H1 (cell line): ENCODE data around the gene MMS19. TPM values are rescaled to one million over a fixed set of nuclear protein-coding genes. Genes with fewer than 3 reads are reported as not detected.

ENCODE experiments used
- CTCF ChIA-PET: fragments of 300-600 bp; sonication (Branson Sonifier 250); formaldehyde crosslinking; loops from one replicate; lab custom pipeline; 2021; ENCODE audit not compliant: partially characterized antibody; lab: Charles Lee
- POLR2A ChIA-PET: fragments of 300-600 bp; sonication (Branson Sonifier 250); formaldehyde crosslinking; loops from one replicate; lab custom pipeline; 2021; ENCODE audit warnings: inconsistent platforms; ENCODE audit not compliant: partially characterized antibody; lab: Charles Lee
- DNase-seq, 2 experiments: peaks; one replicate each; pipeline versions ENCODE4 v3.0.0 to v3.0.0-alpha.2; 2010 to 2022; ENCODE audit warnings: low spot score in 2 of 2, low read depth in 1 of 2, mixed read lengths in 1 of 2
- FAIRE-seq: peaks from 2 replicates; lab custom pipeline; 2011; peaks lifted over from hg19 to GRCh38; lab: Jason Lieb, UNC
- H2AFZ ChIP-seq: 2 replicates; pipeline ENCODE4 v1.8.1; 2012; ENCODE audit warnings: low read length, inconsistent platforms
- H2AK5ac ChIP-seq: 2 replicates; pipeline ENCODE4 v1.6.1; 2013; ENCODE audit warnings: low read depth, low read length
- H2BK120ac ChIP-seq: replicated peaks from 2 replicates; pipeline ENCODE3; 2013; ENCODE audit warnings: low read depth, low read length, inconsistent platforms
- H2BK12ac ChIP-seq: 2 replicates; pipeline ENCODE4 v1.6.1; 2013; ENCODE audit warnings: low read depth, low read length
- H2BK15ac ChIP-seq: 2 replicates; pipeline ENCODE4 v1.6.1; 2013; ENCODE audit warnings: low read length
- H2BK20ac ChIP-seq: 2 replicates; pipeline ENCODE4 v1.6.1; 2013; ENCODE audit warnings: low read length
- H2BK5ac ChIP-seq: 2 replicates; pipeline ENCODE4 v1.6.1; 2013; ENCODE audit warnings: low read depth, low read length
- H3K14ac ChIP-seq: 2 replicates; pipeline ENCODE4 v1.6.1; 2013; ENCODE audit warnings: inconsistent platforms; ENCODE audit not compliant: insufficient read length
- H3K18ac ChIP-seq: 2 replicates; pipeline ENCODE4 v1.6.1; 2013; ENCODE audit warnings: low read length; ENCODE audit errors: extremely low read depth
- H3K23ac ChIP-seq: 2 replicates; pipeline ENCODE4 v1.6.1; 2013; ENCODE audit warnings: inconsistent platforms; ENCODE audit not compliant: insufficient read length
- H3K23me2 ChIP-seq: 2 replicates; pipeline ENCODE4 v1.6.1; 2013; ENCODE audit warnings: low read depth, low read length
- H3K27ac ChIP-seq: 2 replicates; pipeline ENCODE4 v1.6.1; 2011; ENCODE audit warnings: low read depth, low read length, inconsistent platforms
- H3K27me3 ChIP-seq, 4 experiments: replicated peaks in 1 of 4; 1 replicate in 1 of 4; 2 replicates in 3 of 4; pipeline versions ENCODE4 v1.6.1 to v1.8.1; 2011 to 2013; ENCODE audit warnings: low read length in 3 of 4, mild to moderate bottlenecking in 3 of 4, inconsistent platforms in 2 of 4, mixed read lengths in 2 of 4, moderate library complexity in 1 of 4; ENCODE audit not compliant: control insufficient read depth in 3 of 4, insufficient read depth in 3 of 4; ENCODE audit errors: extremely low read depth in 1 of 4
- H3K36me3 ChIP-seq, 4 experiments: 2 replicates each; pipeline versions ENCODE4 v1.6.1 to v1.8.1; 2011 to 2013; ENCODE audit warnings: mild to moderate bottlenecking in 4 of 4, low read length in 3 of 4, moderate library complexity in 2 of 4, control low read depth in 1 of 4, inconsistent platforms in 1 of 4; ENCODE audit not compliant: insufficient read depth in 4 of 4, control insufficient read depth in 2 of 4
- H3K4ac ChIP-seq: replicated peaks from 2 replicates; pipeline ENCODE3; 2013; ENCODE audit warnings: low read length, low read depth, mixed read lengths, inconsistent platforms; ENCODE audit not compliant: insufficient read length
- H3K4me1 ChIP-seq, 4 experiments: replicated peaks in 1 of 4; 1 replicate in 1 of 4; 2 replicates in 3 of 4; pipeline versions ENCODE4 v1.6.1 to v1.8.1; 2011 to 2013; ENCODE audit warnings: low read length in 3 of 4, inconsistent platforms in 2 of 4, mixed read lengths in 1 of 4; ENCODE audit not compliant: insufficient read depth in 4 of 4, control insufficient read depth in 3 of 4
- H3K4me2 ChIP-seq, 2 experiments: 2 replicates each; pipeline versions ENCODE4 v1.6.1 to v1.8.1; 2011 to 2013; ENCODE audit warnings: low read depth in 2 of 2, low read length in 2 of 2, control low read depth in 1 of 2, inconsistent platforms in 1 of 2, mild to moderate bottlenecking in 1 of 2; ENCODE audit not compliant: insufficient read depth in 1 of 2
- H3K4me3 ChIP-seq, 4 experiments: fragments of 200-600, 300-600 bp in 1 of 4; sonication (generic), shearing (Covaris generic), sonication (Bioruptor Twin) in 1 of 4; 2 replicates each; pipeline versions ENCODE4 v1.5.1 to v1.8.1; 2011 to 2016; ENCODE audit warnings: low read length in 4 of 4, low read depth in 3 of 4, control low read depth in 2 of 4, inconsistent platforms in 2 of 4, mild to moderate bottlenecking in 2 of 4, mixed read lengths in 1 of 4, moderate library complexity in 1 of 4; ENCODE audit not compliant: insufficient read depth in 2 of 4; ENCODE audit errors: extremely low read depth in 1 of 4
- H3K56ac ChIP-seq: replicated peaks from 2 replicates; pipeline ENCODE3; 2013; ENCODE audit warnings: low read depth, mild to moderate bottlenecking, mixed read lengths, low read length, inconsistent platforms; ENCODE audit not compliant: insufficient read length
- H3K79me1 ChIP-seq: 2 replicates; pipeline ENCODE4 v1.6.1; 2013; ENCODE audit warnings: low read depth, low read length, control low read depth
- H3K79me2 ChIP-seq, 2 experiments: 2 replicates each; pipeline versions ENCODE4 v1.6.1 to v1.8.1; 2012 to 2013; ENCODE audit warnings: low read length in 2 of 2, mild to moderate bottlenecking in 2 of 2, inconsistent platforms in 1 of 2; ENCODE audit not compliant: insufficient read depth in 2 of 2, control insufficient read depth in 1 of 2
- H3K9ac ChIP-seq, 4 experiments: replicated peaks in 1 of 4; 1 replicate in 1 of 4; 2 replicates in 3 of 4; pipeline versions ENCODE4 v1.6.1 to v1.8.1; 2011 to 2013; ENCODE audit warnings: low read depth in 3 of 4, low read length in 3 of 4, control low read depth in 2 of 4, mild to moderate bottlenecking in 2 of 4, moderate library complexity in 2 of 4, inconsistent platforms in 1 of 4; ENCODE audit errors: extremely low read depth in 1 of 4
- H3K9me3 ChIP-seq, 2 experiments: 2 replicates each; pipeline versions ENCODE4 v1.6.1 to v1.8.1; 2012 to 2013; ENCODE audit warnings: mild to moderate bottlenecking in 2 of 2, moderate library complexity in 2 of 2, control low read depth in 1 of 2, inconsistent platforms in 1 of 2, low read depth in 1 of 2, low read length in 1 of 2, mixed read lengths in 1 of 2; ENCODE audit not compliant: insufficient read depth in 2 of 2
- H4K20me1 ChIP-seq, 2 experiments: replicated peaks in 1 of 2; 2 replicates each; pipeline versions ENCODE3 to v1.8.1; 2011 to 2013; ENCODE audit warnings: inconsistent platforms in 2 of 2, low read length in 2 of 2, mild to moderate bottlenecking in 1 of 2; ENCODE audit not compliant: insufficient read depth in 2 of 2, control insufficient read depth in 1 of 2
- H4K5ac ChIP-seq: 2 replicates; pipeline ENCODE4 v1.6.1; 2013; ENCODE audit warnings: low read length, low read depth, mixed read lengths, inconsistent platforms; ENCODE audit not compliant: insufficient read length
- H4K8ac ChIP-seq: 2 replicates; pipeline ENCODE4 v1.8.0; 2013; ENCODE audit warnings: mild to moderate bottlenecking, moderate library complexity, low read length, inconsistent platforms; ENCODE audit not compliant: insufficient read depth; ENCODE audit errors: extremely low read depth
- H4K91ac ChIP-seq: replicated peaks from 2 replicates; pipeline ENCODE3; 2013; ENCODE audit warnings: low read length, mixed read lengths, inconsistent platforms; ENCODE audit not compliant: insufficient read length
- KDM4A ChIP-seq: IDR thresholded peaks from one replicate; pipeline ENCODE4 v1.7.1; 2012; ENCODE audit warnings: low read depth, mild to moderate bottlenecking, moderate library complexity, low read length, inconsistent platforms; ENCODE audit not compliant: severe bottlenecking
- POLR2A ChIP-seq, 2 experiments: IDR thresholded peaks; 1 replicate in 1 of 2; 2 replicates in 1 of 2; pipeline ENCODE4 v1.6.1; 2011; ENCODE audit warnings: low read depth in 2 of 2, low read length in 2 of 2, mild to moderate bottlenecking in 2 of 2; ENCODE audit errors: control extremely low read depth in 1 of 2
- SIX5 ChIP-seq: IDR thresholded peaks from 2 replicates; pipeline ENCODE4 v1.6.1; 2011; ENCODE audit warnings: mild to moderate bottlenecking, low read depth, low read length
- SP1 ChIP-seq: IDR thresholded peaks from 2 replicates; pipeline ENCODE4 v1.6.1; 2011; ENCODE audit warnings: low read depth, low read length
- TAF1 ChIP-seq: IDR thresholded peaks from 2 replicates; pipeline ENCODE4 v1.6.1; 2011; ENCODE audit warnings: mild to moderate bottlenecking, low read depth, low read length
- WGBS, 2 experiments: shearing (Covaris generic) in 1 of 2; methylation state at CpG; one replicate each; pipeline versions ENCODE4 v1.1.6 to v1.1.7; 2013 to 2015; ENCODE audit warnings: low lambda C conversion rate in 2 of 2, mixed read lengths in 2 of 2, inconsistent platforms in 1 of 2, low coverage in 1 of 2, missing lambda C conversion rate in 1 of 2; ENCODE audit not compliant: insufficient replicate concordance in 2 of 2, insufficient coverage in 1 of 2, insufficient read length in 1 of 2; ENCODE audit errors: extremely low coverage in 1 of 2, missing lambda C conversion rate in 1 of 2; 5-methylcytosine and 5-hydroxymethylcytosine counted together
- polyA plus RNA-seq, 7 experiments: library from polyadenylated mRNA; depleted of rRNA in 3 of 7; stranded (reverse) in 5 of 7; unstranded in 2 of 7; fragments of >200 nt in 5 of 7; fragments of 200-250 nt in 2 of 7; gene quantifications; 1 replicate in 5 of 7; 2 replicates in 1 of 7; 4 replicates in 1 of 7; pipeline versions ENCODE4 v1.2.1 to v1.2.3, GENCODE V29; 2011 to 2013; ENCODE audit warnings: missing spikeins in 2 of 7, mixed read lengths in 2 of 7
- total RNA-seq: library from RNA; stranded (reverse); fragmentation: NEBNext Ultra II Directional; extraction: Animal tissue kit (Norgen Biotek cat#: 25700); gene quantifications from 2 replicates; pipeline ENCODE4 v1.2.1, GENCODE V29; 2021

Gene MMS19
- total and polyA plus RNA-seq, 2 of the 8 experiments (the other 6 are each of a cell fraction or from before 2014, with no cell fraction given), result 130 to 221 TPM

GRCh38 chr10:97482381-97482780 is 15.8 kb downstream of the MMS19 start:
- H2BK12ac ChIP-seq, result no peak overlapping the region
- H2BK120ac ChIP-seq, result no peak overlapping the region
- no peak overlapping the region for H2BK20ac ChIP-seq
- no peak overlapping the region for H3K4me2 ChIP-seq
- no peak overlapping the region for H2BK5ac ChIP-seq
- H3K9me3 ChIP-seq, result no peaks in the 10 kb centered on the region
- POLR2A ChIA-PET, result interaction anchor here (1.4 to 3.5 kb wide), 4 partner anchors 10 to 18 kb away, joined by 4 to 12 read pairs (median 8); no protein-coding TSS in a partner anchor
- no peak overlapping the region for H3K23ac ChIP-seq
- H3K4me1 ChIP-seq, result peaks cover 8 to 16% (median 11%) of the 10 kb centered on the region in 4 experiments; a peak in 6 of 7 replicates
- no peaks in the 10 kb centered on the region for H3K23me2 ChIP-seq
- DNase-seq (no peak), FAIRE-seq (no peak)
- H3K27ac ChIP-seq, result no peak overlapping the region
- no peak overlapping the region for H4K5ac ChIP-seq
- H2BK15ac ChIP-seq, result no peak overlapping the region
- no peak overlapping the region for H2AFZ ChIP-seq
- H4K91ac ChIP-seq, result no peak overlapping the region
- no peak overlapping the region for H3K14ac ChIP-seq
- no peak overlapping the region for H3K9ac ChIP-seq
- H3K27me3 ChIP-seq, result no peaks in the 10 kb centered on the region
- H3K4me3 ChIP-seq, result no peak overlapping the region
- H3K36me3 ChIP-seq, result peaks cover 6 to 30% (median 13%) of the 10 kb centered on the region in 4 experiments
- H3K56ac ChIP-seq, result no peak overlapping the region
- no peak overlapping the region for H4K8ac ChIP-seq
- no peak overlapping the region for H3K18ac ChIP-seq
- H3K79me2 ChIP-seq, result peaks cover 0 to 43% of the 10 kb centered on the region in 2 experiments; a peak in 2 of 4 replicates
- H3K4ac ChIP-seq, result no peak overlapping the region
- peaks cover 9% of the 10 kb centered on the region for H3K79me1 ChIP-seq
- H2AK5ac ChIP-seq, result no peak overlapping the region
- CTCF ChIA-PET, result interaction anchor here (2.1 to 4.5 kb wide), 3 partner anchors 7 to 89 kb away, joined by 6 to 18 read pairs (median 9); no protein-coding TSS in a partner anchor
- WGBS, 2 experiments, result 92% methylated on average over 1 of the region's 1 CpG; no CpG with 5 or more reads in 1 of the 2 experiments
- H4K20me1 ChIP-seq, result peaks cover 0 to 3% of the 10 kb centered on the region in 2 experiments
- no peak for TF ChIP-seq SP1
- TF ChIP-seq TAF1, result no peak
- TF ChIP-seq SIX5, result no peak
- no peak for TF ChIP-seq POLR2A (IDR thresholded peaks at IDR 0.05; ENCODE audit: control extremely low read depth in 1 of 2, low read depth in 2 of 2, low read length in 2 of 2)
- no peak for TF ChIP-seq KDM4A
